Activated CD8-positive, alpha-beta T cell treated with anti-CD3 and anti-CD28 coated beads for 36 hours (primary cell): Measurements from ENCODE around the gene NPTXR. TPM values are rescaled to one million over a fixed set of nuclear protein-coding genes. Genes with fewer than 3 reads are reported as not detected.

ENCODE experiments used
- ATAC-seq: fragments of 200-7000 bp; cut with Tn5 transposase; one replicate; pipeline ENCODE4 v1.10.0; 2021; ENCODE audit warnings: mild to moderate bottlenecking, moderate library complexity
- CTCF ChIA-PET: fragments of 350-600 bp; sonication (Branson Sonifier 250); formaldehyde crosslinking; loops from one replicate; lab custom pipeline; 2021; ENCODE audit warnings: antibody characterized with exemption; lab: Charles Lee
- POLR2A ChIA-PET: fragments of 350-600 bp; sonication (Branson Sonifier 250); formaldehyde crosslinking; loops from one replicate; lab custom pipeline; 2021; ENCODE audit warnings: antibody characterized with exemption; lab: Charles Lee
- DNase-seq: peaks from one replicate; pipeline ENCODE4 v3.0.0-alpha.2; 2020
- H3K27ac Mint-ChIP-seq: one replicate; pipeline ENCODE4 v1.8.0; 2021; ENCODE audit warnings: mild to moderate bottlenecking, mixed read lengths
- H3K27me3 Mint-ChIP-seq: one replicate; pipeline ENCODE4 v1.8.0; 2021; ENCODE audit warnings: mixed read lengths
- H3K36me3 Mint-ChIP-seq: one replicate; pipeline ENCODE4 v1.8.0; 2021; ENCODE audit warnings: low read depth, mixed read lengths
- H3K4me1 Mint-ChIP-seq: one replicate; pipeline ENCODE4 v1.8.0; 2021; ENCODE audit warnings: low read depth, mixed read lengths
- H3K4me3 Mint-ChIP-seq: one replicate; pipeline ENCODE4 v1.8.0; 2021; ENCODE audit warnings: mild to moderate bottlenecking, moderate library complexity, mixed read lengths
- H3K9me3 Mint-ChIP-seq: one replicate; pipeline ENCODE4 v1.8.0; 2021; ENCODE audit warnings: mixed read lengths
- CTCF ChIP-seq: fragments of 200-600 bp; IDR thresholded peaks from one replicate; pipeline ENCODE4 v1.8.0; 2022; ENCODE audit warnings: antibody characterized with exemption, mild to moderate bottlenecking
- intact Hi-C: fragments of 100-400 bp; cut with micrococcal nuclease; formaldehyde crosslinking; loops from one replicate; pipeline ENCODE4 v1.10.0; 2022
- total RNA-seq, 2 experiments: library from RNA; stranded (reverse); gene quantifications; one replicate each; pipeline ENCODE4 v1.2.3, GENCODE V29; 2021

Gene NPTXR
- total RNA-seq, 2 experiments from 2014 or later = 0.69 to 0.83 TPM

GRCh38 chr22:38832005-38832978 lies 11.5 kb downstream of the NPTXR start:
- POLR2A ChIA-PET = interaction anchor here (1.4 kb wide), 1 partner anchor 12 kb away, joined by 4 read pairs; no protein-coding TSS in a partner anchor
- Mint-ChIP-seq H3K27me3 (no peaks in the 10 kb centered on the region), H3K27ac (no peak overlapping the region), H3K36me3 (no peaks in the 10 kb centered on the region), H3K4me1 (no peaks in the 10 kb centered on the region), H3K9me3 (no peaks in the 10 kb centered on the region), H3K4me3 (no peak overlapping the region)
- TF ChIP-seq CTCF = no peak
- intact Hi-C loops = no loop called here
- ATAC-seq (no peak), DNase-seq (no peak)
- CTCF ChIA-PET = no interaction called here

- ChIA-PET CTCF (no interaction called here), POLR2A (no interaction called here)
- Mint-ChIP-seq H3K9me3 (no peaks in the 10 kb centered on the region), H3K36me3 (no peaks in the 10 kb centered on the region), H3K4me3 (no peak overlapping the region), H3K4me1 (no peaks in the 10 kb centered on the region), H3K27me3 (no peaks in the 10 kb centered on the region), H3K27ac (no peak overlapping the region)
- intact Hi-C loops = no loop called here
- ATAC-seq (no peak), DNase-seq (no peak)
- no peak for TF ChIP-seq CTCF
Observed at GRCh38 chr22:38831166-38831945, 12.5 kb downstream of the NPTXR start.

- Mint-ChIP-seq H3K27me3 (no peaks in the 10 kb centered on the region), H3K4me1 (no peaks in the 10 kb centered on the region), H3K9me3 (no peaks in the 10 kb centered on the region), H3K4me3 (no peak overlapping the region), H3K27ac (no peak overlapping the region), H3K36me3 (no peaks in the 10 kb centered on the region)
- TF ChIP-seq CTCF = no peak
- intact Hi-C loops = no loop called here
- ChIA-PET CTCF (no interaction called here), POLR2A (no interaction called here)
- DNase-seq (no peak), ATAC-seq (no peak)
Observed at GRCh38 chr22:38830845-38831108, 13.1 kb downstream of the NPTXR start.

GRCh38 chr22:38830026-38830844 lies 13.6 kb downstream of the NPTXR start:
- CTCF ChIA-PET = no interaction called here
- H3K4me1 Mint-ChIP-seq = no peaks in the 10 kb centered on the region
- POLR2A ChIA-PET = no interaction called here
- no peaks in the 10 kb centered on the region for H3K9me3 Mint-ChIP-seq
- intact Hi-C loops = no loop called here
- H3K27me3 Mint-ChIP-seq = no peaks in the 10 kb centered on the region
- no peak overlapping the region for H3K27ac Mint-ChIP-seq
- no peak for TF ChIP-seq CTCF
- ATAC-seq = no peak
- no peaks in the 10 kb centered on the region for H3K36me3 Mint-ChIP-seq
- DNase-seq = no peak
- H3K4me3 Mint-ChIP-seq = no peak overlapping the region
